ENCODE measurements around the gene SPAST.
"Not testable (repeated sequence)": the region's sequence is repeated elsewhere in the genome, so short reads cannot be mapped to it uniquely, and the experiment has no call there.

The SPAST gene

GRCh38 chr2:32124660-32125059 lies 61.3 kb downstream of the SPAST start:
- no peak for DNase-seq (ENCODE audit: low read depth)

- DNase-seq (ENCODE audit: low read depth) = no peak
Observed at GRCh38 chr2:32128636-32129035, 65.3 kb downstream of the SPAST start.

- no peak for DNase-seq (ENCODE audit: low read depth)
Observed at GRCh38 chr2:32129086-32129485, 65.7 kb downstream of the SPAST start.

- DNase-seq (ENCODE audit: low read depth) = no peak
Observed at GRCh38 chr2:32135409-32135808, 72.1 kb downstream of the SPAST start.

- DNase-seq (ENCODE audit: low read depth) = no peak
Observed at GRCh38 chr2:32136097-32136496, 72.7 kb downstream of the SPAST start.

GRCh38 chr2:32151544-32151943 lies 88.2 kb downstream of the SPAST start:
- DNase-seq (ENCODE audit: low read depth) = not testable (repeated sequence)

GRCh38 chr2:32159678-32160077 lies 96.3 kb downstream of the SPAST start:
- no peak for DNase-seq (ENCODE audit: low read depth)

GRCh38 chr2:32161296-32161695 lies 97.9 kb downstream of the SPAST start:
- DNase-seq (ENCODE audit: low read depth) = no peak

- DNase-seq (ENCODE audit: low read depth) = not testable (repeated sequence)
Observed at GRCh38 chr2:32164254-32164653, 100.9 kb downstream of the SPAST start.

- not testable (repeated sequence) for DNase-seq (ENCODE audit: low read depth)
Observed at GRCh38 chr2:32165027-32165347, 101.6 kb downstream of the SPAST start.

GRCh38 chr2:32166115-32166574 lies 102.8 kb downstream of the SPAST start:
- no peak for DNase-seq (ENCODE audit: low read depth)

GRCh38 chr2:32168513-32168912 lies 105.2 kb downstream of the SPAST start:
- no peak for DNase-seq (ENCODE audit: low read depth)

- DNase-seq (ENCODE audit: low read depth) = no peak
Observed at GRCh38 chr2:32172870-32173269, 109.5 kb downstream of the SPAST start.

GRCh38 chr2:32182667-32183066 lies 119.3 kb downstream of the SPAST start:
- no peak for DNase-seq (ENCODE audit: low read depth)

- no peak for DNase-seq (ENCODE audit: low read depth)
Observed at GRCh38 chr2:32189011-32189410, 125.7 kb downstream of the SPAST start.

GRCh38 chr2:32192418-32192817 lies 129.1 kb downstream of the SPAST start:
- no peak for DNase-seq (ENCODE audit: low read depth)

- DNase-seq (ENCODE audit: low read depth) = no peak
Observed at GRCh38 chr2:32200814-32201213, 137.5 kb downstream of the SPAST start.

- DNase-seq (ENCODE audit: low read depth) = not testable (repeated sequence)
Observed at GRCh38 chr2:32203428-32203827, 140.1 kb downstream of the SPAST start.
